NCI-H345 treated with DMSO at 0.1 percent for 48 hours (cell line): Measurements from ENCODE around the gene FAM222B.
"Not testable (repeated sequence)": the region's sequence is repeated elsewhere in the genome, so short reads cannot be mapped to it uniquely, and the experiment has no call there.

Source experiments
- DNase-seq: peaks from one replicate; lab custom pipeline; 2025; ENCODE audit not compliant: unreplicated experiment; lab: John Stamatoyannopoulos, UW

Gene FAM222B

DNA sequence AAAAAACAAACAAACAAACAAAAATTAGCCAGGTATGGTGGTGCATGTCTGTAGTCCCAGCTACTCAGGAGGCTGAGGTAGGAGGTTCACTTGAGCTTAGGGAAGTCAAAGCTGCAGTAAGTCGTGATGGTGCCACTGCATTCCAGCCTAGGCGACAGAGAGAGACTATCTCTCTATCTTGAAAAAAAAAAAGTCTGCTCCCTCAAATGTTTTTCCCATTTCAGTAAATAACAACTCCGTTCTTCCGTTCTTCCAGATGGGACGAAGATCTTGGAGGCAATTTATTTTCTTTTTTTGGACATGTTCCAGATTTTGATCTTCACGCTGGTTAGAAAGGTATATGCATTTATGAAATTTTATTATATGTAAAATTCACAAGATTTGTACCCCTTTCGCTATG lies 31.2 kb upstream of the FAM222B start:
- DNase-seq = no peak

GRCh38 chr17:28871056-28871579 lies 28.5 kb upstream of the FAM222B start:
- DNase-seq = no peak

DNA sequence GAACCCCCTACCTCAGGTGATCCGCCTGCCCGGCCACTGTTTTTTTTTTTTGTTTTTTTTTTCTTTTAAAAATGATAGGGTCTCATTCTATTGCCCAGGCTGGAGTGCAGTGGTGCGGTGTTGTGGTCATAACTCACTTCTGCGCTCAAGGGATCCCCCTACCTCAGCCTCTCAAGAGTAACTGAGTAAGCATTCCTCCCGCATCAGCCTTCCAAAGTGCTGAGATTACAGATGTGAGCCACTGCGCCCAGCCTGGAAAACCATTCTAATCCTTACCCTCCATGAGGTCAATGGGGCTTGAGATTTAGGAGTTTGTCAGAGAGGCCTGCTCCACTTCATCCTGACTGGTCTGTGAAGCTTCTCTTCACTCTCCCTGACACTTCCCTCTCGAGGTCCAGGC lies 24.7 kb upstream of the FAM222B start:
- DNase-seq = no peak

GRCh38 chr17:28865946-28866752 lies 23.6 kb upstream of the FAM222B start:
- DNase-seq = no peak

DNA sequence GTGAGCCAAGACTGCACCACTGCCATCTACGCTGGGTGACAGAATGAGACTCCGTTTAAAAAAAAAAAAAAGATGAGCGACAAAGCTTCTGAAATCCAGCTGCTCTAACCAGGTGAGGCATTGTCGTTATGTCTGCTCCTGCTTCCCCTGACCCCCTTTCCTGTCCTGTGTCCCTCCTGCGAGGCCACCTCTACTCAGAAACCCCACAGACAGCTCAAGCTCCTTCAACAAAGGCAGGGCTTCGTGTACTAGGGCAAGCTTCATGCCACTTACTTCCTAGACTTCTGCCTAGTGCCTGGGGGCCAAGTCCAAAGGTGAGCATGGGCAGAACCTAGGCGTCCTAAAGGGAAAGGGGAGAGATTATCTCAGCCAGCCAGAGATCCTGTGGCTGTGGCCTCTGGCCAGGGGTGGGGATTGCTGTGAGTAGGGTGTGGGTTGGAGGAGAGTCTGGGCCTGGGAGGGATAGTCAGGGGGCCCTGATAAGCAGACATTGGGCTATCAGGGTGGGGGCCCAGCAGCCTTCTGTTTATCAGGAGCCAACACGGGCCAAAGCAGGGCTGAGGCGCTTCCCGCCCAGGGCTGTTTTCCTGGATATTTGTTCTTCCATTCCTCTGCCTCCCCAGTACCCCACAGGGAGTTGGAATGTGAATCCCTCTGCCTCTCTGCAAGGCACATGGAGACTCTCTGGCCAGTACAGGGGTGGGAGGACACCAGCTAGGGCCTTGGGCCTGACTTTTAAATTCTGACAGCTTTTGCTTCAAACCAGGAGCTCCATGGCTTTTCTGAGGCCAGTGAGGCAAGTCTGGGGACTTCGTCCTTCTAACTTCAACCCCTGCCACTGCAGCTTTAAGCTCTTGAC lies 22.6 kb upstream of the FAM222B start:
- no peak for DNase-seq

GRCh38 chr17:28863953-28864352 lies 21.4 kb upstream of the FAM222B start:
- no peak for DNase-seq

- no peak for DNase-seq
Observed at GRCh38 chr17:28862561-28862960, 20.0 kb upstream of the FAM222B start.

GRCh38 chr17:28861393-28862203 lies 19.0 kb upstream of the FAM222B start:
- DNase-seq = no peak

DNA sequence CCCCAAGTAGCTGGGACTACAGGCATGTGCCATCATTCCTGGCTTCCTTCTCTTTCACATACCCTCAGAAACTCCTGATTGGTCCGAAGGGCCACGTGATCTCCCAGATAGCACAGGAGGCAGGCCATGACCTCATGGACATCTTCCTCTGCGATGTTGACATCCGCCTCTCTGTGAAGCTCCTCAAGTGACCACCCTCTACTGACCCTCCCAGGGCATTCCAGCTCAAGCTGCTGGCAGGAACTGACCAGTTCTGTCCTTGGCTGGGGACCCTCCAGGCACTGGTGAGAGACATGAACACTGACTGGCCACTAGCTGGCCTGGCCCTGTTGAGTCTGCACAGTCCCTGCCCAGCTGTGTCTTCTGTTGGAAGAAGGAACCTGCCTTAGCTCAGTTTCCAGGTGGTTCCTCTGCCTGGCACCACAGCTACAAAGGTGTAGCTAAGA lies 17.8 kb upstream of the FAM222B start:
- DNase-seq = no peak

DNA sequence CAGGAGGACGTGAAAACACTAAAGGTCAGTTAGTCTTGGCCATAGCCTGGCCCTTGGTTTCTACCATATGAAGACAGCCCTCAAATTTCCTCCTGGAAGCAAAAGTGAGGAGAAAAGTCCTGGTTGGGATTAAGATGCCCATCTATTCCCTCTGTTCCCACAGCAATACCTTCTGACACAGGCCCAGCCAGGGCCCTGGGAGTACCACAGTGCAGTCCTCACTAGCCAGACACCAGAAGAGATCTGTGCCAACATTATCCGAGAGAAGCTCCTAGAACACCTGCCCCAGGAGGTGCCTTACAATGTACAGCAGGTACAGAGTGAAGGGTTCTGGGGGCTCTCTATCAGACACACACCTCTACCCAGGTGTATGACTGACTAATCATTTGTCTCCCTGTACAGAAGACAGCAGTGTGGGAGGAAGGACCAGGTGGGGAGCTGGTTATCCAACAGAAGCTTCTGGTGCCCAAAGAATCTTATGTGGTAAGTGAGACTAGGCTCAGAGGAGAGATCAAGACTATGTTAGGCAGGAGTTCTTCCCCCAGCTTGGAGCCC lies 16.3 kb upstream of the FAM222B start:
- DNase-seq = no peak

GRCh38 chr17:28857905-28858800 lies 15.6 kb upstream of the FAM222B start:
- no peak for DNase-seq

GRCh38 chr17:28856028-28856574 lies 13.5 kb upstream of the FAM222B start:
- no peak for DNase-seq

DNA sequence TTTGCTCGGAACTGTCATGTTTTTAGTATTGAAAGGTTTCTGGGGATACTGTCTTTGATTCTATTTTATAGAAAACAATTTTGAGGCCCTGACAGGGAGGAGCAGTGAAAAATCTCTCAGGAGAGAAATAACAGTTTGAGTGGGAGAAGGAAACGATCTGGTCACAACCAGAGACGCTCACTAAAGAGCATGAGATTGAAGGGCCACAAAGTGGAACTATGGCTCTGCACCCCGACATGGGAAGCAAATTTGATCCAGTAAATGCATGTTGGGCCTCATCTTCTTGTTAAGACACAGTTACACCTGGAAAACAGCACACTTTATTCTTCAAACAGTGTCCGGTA lies 12.7 kb upstream of the FAM222B start:
- no peak for DNase-seq

DNA sequence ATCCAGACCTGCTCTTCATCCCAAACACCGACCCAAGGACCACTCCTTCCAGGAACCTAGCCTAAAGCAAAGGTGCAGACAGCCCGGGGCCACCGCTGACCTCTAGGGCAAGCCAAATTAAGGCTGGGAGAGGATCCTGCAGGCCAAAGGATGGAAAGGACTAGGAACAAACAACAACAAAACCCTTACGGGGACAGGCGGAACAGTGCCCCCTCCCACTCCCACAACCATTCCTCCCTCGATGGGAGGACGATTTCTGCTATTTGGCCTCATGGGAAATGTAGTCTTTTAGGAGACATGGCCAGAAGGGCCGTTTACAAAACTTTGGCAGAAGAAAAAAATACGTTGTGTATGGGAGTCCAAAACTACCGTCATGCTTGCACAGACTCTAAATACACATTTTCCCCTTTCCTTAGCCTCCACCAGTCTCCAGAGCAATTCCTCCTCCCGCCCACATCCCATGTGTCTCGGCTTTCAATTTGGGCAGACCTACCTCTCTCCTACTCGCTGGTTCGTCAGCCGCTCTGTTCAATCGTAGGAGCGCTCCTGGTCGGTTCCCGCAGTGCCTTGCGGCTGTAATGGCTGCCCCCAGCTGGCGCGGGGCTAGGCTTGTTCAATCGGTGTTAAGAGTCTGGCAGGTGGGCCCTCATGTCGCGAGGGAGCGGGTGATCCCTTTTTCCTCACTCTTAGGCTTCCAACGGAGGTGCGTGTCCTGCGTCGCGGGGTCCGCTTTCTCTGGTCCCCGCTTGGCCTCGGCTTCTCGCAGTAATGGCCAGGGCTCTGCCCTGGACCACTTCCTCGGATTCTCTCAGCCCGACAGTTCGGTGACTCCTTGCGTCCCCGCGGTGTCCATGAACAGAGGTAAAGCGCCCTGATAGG lies 12.1 kb upstream of the FAM222B start, which contains the start of gene ERAL1:
Gene ERAL1 (plus strand): TSS at position 560 of the 879 bp plus-strand sequence. CDS start 19 bp downstream, at position 579.
- peak; percentile 93 for DNase-seq

DNA sequence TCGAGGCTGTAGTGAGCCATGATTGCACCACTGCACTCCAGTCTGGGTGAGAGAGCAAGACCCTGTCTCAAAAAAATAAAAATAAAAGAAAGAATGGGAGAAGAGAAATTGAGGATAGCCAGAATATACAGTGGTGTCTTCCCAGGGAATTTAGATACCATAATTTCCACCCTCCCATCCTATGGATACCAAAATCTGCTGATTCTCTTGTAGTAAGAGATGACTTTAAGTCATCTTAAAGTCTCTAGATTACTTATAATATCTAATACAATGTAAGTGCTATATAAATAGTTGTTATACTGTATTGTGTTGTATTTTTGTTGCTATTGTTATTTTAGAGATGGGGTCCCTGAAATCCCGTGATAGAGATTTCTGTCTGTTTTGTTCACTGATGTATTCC lies 10.7 kb upstream of the FAM222B start:
- DNase-seq = no peak

GRCh38 chr17:28849281-28849680 lies 6.7 kb upstream of the FAM222B start:
- DNase-seq = no peak

DNA sequence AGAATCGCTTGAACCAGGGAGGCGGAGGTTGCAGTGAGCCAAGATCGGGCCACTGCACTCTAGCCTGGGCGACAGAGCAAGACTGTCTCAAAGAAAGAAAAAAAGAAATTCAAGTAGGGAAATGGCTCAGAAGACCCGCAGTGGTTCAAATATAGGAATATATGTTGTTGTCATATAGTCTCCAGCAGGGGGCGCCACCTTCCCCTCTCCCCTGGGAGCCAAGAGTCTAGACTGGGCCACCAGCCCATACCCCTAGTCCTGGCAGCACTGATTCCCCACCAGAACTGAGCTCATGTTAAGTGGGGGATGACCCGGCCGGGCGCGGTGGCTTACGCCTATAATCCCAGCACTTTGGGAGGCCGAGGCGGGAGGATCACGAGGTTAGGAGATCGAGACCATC lies 6.1 kb upstream of the FAM222B start:
- not testable (repeated sequence) for DNase-seq

DNA sequence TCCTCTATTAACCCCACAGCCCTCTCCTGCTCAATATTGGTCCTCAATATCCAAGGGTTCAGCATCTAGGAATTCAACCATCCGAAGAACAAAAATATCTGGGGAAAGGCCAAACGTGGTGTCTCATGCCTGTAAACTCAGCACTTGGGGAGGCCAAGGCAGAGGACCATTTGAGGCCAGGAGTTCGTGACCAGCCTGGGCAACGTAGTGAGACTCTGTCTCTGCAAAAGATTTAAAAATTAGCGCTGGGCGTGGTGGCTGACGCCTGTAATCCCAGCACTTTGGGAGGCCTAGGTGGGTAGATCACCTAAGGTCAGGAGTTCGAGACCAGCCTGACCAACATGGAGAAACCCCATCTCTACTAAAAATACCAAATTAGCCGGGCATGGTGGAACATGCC lies 4.1 kb upstream of the FAM222B start:
- not testable (repeated sequence) for DNase-seq
